Liver (tissue), 3 donors: ENCODE results near the gene CYP2W1.

Source experiments
- ATF3 ChIP-seq: IDR thresholded peaks from 2 replicates; pipeline ENCODE4 v1.6.1; 2016; ENCODE audit warnings: antibody characterized with exemption
- CTCF ChIP-seq: fragments of 150-350 bp; IDR thresholded peaks from 2 replicates; pipeline ENCODE4 v1.5.1; 2017; ENCODE audit warnings: improper control_type of control experiment, low read depth, low read length; ENCODE audit not compliant: missing input control
- EGR1 ChIP-seq, 2 donors: IDR thresholded peaks; 2 replicates each; pipeline ENCODE4 v1.6.1; 2016 to 2018; ENCODE audit warnings: antibody characterized with exemption in 2 of 2, low read depth in 2 of 2
- FOXA1 ChIP-seq: IDR thresholded peaks from 2 replicates; pipeline ENCODE4 v1.6.1; 2016; ENCODE audit warnings: antibody characterized with exemption
- GABPA ChIP-seq, 2 donors: IDR thresholded peaks in 1 of 2; conservative IDR thresholded peaks in 1 of 2; 2 replicates each; pipeline ENCODE4 v1.6.1; 2016; ENCODE audit warnings: antibody characterized with exemption in 2 of 2, mild to moderate bottlenecking in 1 of 2, moderate library complexity in 1 of 2
- HNF4A ChIP-seq, 2 donors: conservative IDR thresholded peaks; 2 replicates each; pipeline ENCODE4 v1.6.1; 2016; ENCODE audit warnings: antibody characterized with exemption in 2 of 2, mild to moderate bottlenecking in 2 of 2
- JUND ChIP-seq, 2 donors: IDR thresholded peaks; 2 replicates each; pipeline ENCODE4 v1.6.1; 2016; ENCODE audit warnings: antibody characterized with exemption in 2 of 2
- MAX ChIP-seq: IDR thresholded peaks from 2 replicates; pipeline ENCODE4 v1.6.1; 2016; ENCODE audit warnings: antibody characterized with exemption
- RAD21 ChIP-seq, 2 donors: IDR thresholded peaks; 2 replicates each; pipeline ENCODE4 v1.6.1; 2016; ENCODE audit warnings: antibody characterized with exemption in 2 of 2, mild to moderate bottlenecking in 2 of 2
- REST ChIP-seq: IDR thresholded peaks from 2 replicates; pipeline ENCODE4 v1.6.1; 2016; ENCODE audit warnings: antibody characterized with exemption, mild to moderate bottlenecking
- SP1 ChIP-seq: IDR thresholded peaks from 2 replicates; pipeline ENCODE4 v1.6.1; 2018; ENCODE audit warnings: antibody characterized with exemption, mild to moderate bottlenecking
- TAF1 ChIP-seq: conservative IDR thresholded peaks from 2 replicates; pipeline ENCODE4 v1.6.1; 2016; ENCODE audit warnings: antibody characterized with exemption, mild to moderate bottlenecking
- YY1 ChIP-seq: IDR thresholded peaks from 2 replicates; pipeline ENCODE4 v1.6.1; 2016; ENCODE audit warnings: antibody characterized with exemption, mild to moderate bottlenecking
- ZBTB33 ChIP-seq: IDR thresholded peaks from 2 replicates; pipeline ENCODE4 v1.6.1; 2016; ENCODE audit warnings: antibody characterized with exemption
- donor health status: healthy.
- donor health status: healthy.

- TF ChIP-seq CTCF: peak; percentile 100
- no peak for TF ChIP-seq YY1
- peak; percentile 29 for TF ChIP-seq REST
- TF ChIP-seq TAF1: no peak
- TF ChIP-seq MAX: no peak
- TF ChIP-seq RAD21 (IDR thresholded peaks at IDR 0.05): peak; percentile 97 to 99
- no peak for TF ChIP-seq JUND (IDR thresholded peaks at IDR 0.05)
- TF ChIP-seq ZBTB33: no peak
- peak; percentile 62 for TF ChIP-seq SP1
- TF ChIP-seq ATF3: no peak
- no peak for TF ChIP-seq GABPA (IDR thresholded peaks at IDR 0.05 in 1 of 2, conservative IDR thresholded peaks at IDR 0.05 in 1 of 2)
- TF ChIP-seq HNF4A (conservative IDR thresholded peaks at IDR 0.05): peak; percentile 79 to 91
- TF ChIP-seq EGR1 (IDR thresholded peaks at IDR 0.05; ENCODE audit: low read depth in 2 of 2): no peak
- no peak for TF ChIP-seq FOXA1
These were observed 10.0 kb downstream of the CYP2W1 start for GRCh38 chr7:992709-993607.
